ENCODE measurements around the gene IGF2.

IGF2 gene

GRCh38 chr11:2122222-2122906 lies 16.8 kb downstream of the IGF2 start:
- no peak for DNase-seq

GRCh38 chr11:2121227-2122130 lies 17.7 kb downstream of the IGF2 start:
- DNase-seq = no peak

- DNase-seq = no peak
These were observed 18.7 kb downstream of the IGF2 start for GRCh38 chr11:2120359-2121100.

GRCh38 chr11:2118677-2119076 lies 20.5 kb downstream of the IGF2 start:
- DNase-seq = no peak

- no peak for DNase-seq
These were observed 22.5 kb downstream of the IGF2 start for GRCh38 chr11:2116680-2117079.

GRCh38 chr11:2115308-2115707 lies 23.9 kb downstream of the IGF2 start:
- no peak for DNase-seq

- no peak for DNase-seq
These were observed 24.6 kb downstream of the IGF2 start for GRCh38 chr11:2114430-2115241.

GRCh38 chr11:2113776-2114175 lies 25.4 kb downstream of the IGF2 start:
- DNase-seq = no peak

- DNase-seq = no peak
These were observed 28.7 kb downstream of the IGF2 start for GRCh38 chr11:2110521-2110920.

- DNase-seq = no peak
These were observed 29.6 kb downstream of the IGF2 start for GRCh38 chr11:2109541-2110019.

- no peak for DNase-seq
These were observed 30.3 kb downstream of the IGF2 start for GRCh38 chr11:2108675-2109491.

- no peak for DNase-seq
These were observed 31.1 kb downstream of the IGF2 start for GRCh38 chr11:2107941-2108630.

GRCh38 chr11:2107521-2107920 lies 31.7 kb downstream of the IGF2 start:
- no peak for DNase-seq

- DNase-seq = no peak
These were observed 32.5 kb downstream of the IGF2 start for GRCh38 chr11:2106583-2107209.

GRCh38 chr11:2105511-2105910 lies 33.7 kb downstream of the IGF2 start:
- no peak for DNase-seq

GRCh38 chr11:2104524-2105440 lies 34.4 kb downstream of the IGF2 start:
- no peak for DNase-seq

- DNase-seq = no peak
These were observed 35.3 kb downstream of the IGF2 start for GRCh38 chr11:2103668-2104523.

- DNase-seq = no peak
These were observed 36.3 kb downstream of the IGF2 start for GRCh38 chr11:2102883-2103213.

Data from DMS 273 treated with DMSO at 0.1 percent for 48 hours (cell line).